ENCODE results near the gene CCL28. TPM values are rescaled to one million over a fixed set of nuclear protein-coding genes. Genes with fewer than 3 reads are reported as not detected.
"Not testable (repeated sequence)": the region's sequence is repeated elsewhere in the genome, so short reads cannot be mapped to it uniquely, and the experiment has no call there.

CCL28 gene
- total and polyA plus RNA-seq, 8 donors = 0.29 to 6.4 (median 0.55) TPM

DNA sequence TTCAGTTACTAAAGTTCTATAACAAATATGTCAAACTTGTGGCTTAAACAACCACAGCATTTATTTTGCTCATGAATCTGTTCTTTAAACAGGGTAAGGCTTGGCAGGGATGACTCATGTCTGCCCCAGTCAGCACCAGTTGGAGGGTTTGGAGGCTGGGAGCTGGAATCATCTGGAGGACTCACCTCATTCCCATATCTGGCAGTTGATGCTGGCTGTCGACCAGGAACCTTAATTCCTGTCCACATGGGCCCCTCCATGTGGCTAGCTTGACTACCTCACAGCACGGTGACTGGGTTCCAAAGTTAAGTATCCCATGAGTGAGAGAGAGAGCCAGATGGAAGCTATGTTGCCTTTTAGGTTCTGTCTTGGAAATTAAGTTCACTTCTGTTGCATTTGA lies 13.8 kb upstream of the CCL28 start:
- Histone ChIP-seq H3K36me3 (no peaks in the 10 kb centered on the region), H3K4me1 (no peaks in the 10 kb centered on the region), H3K27ac (no peak overlapping the region), H3K27me3 (no peaks in the 10 kb centered on the region), H3K4me3 (no peak overlapping the region), H3K9me3 (no peaks in the 10 kb centered on the region)
- intact Hi-C loops (cut with DNase I) = no loop called here
- DNase-seq (peak in 1 of 4 donors; percentile 46), ATAC-seq (peak; percentile 72)
- TF ChIP-seq, protein P1, sequence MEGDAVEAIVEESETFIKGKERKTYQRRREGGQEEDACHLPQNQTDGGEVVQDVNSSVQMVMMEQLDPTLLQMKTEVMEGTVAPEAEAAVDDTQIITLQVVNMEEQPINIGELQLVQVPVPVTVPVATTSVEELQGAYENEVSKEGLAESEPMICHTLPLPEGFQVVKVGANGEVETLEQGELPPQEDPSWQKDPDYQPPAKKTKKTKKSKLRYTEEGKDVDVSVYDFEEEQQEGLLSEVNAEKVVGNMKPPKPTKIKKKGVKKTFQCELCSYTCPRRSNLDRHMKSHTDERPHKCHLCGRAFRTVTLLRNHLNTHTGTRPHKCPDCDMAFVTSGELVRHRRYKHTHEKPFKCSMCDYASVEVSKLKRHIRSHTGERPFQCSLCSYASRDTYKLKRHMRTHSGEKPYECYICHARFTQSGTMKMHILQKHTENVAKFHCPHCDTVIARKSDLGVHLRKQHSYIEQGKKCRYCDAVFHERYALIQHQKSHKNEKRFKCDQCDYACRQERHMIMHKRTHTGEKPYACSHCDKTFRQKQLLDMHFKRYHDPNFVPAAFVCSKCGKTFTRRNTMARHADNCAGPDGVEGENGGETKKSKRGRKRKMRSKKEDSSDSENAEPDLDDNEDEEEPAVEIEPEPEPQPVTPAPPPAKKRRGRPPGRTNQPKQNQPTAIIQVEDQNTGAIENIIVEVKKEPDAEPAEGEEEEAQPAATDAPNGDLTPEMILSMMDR (IDR thresholded peaks at IDR 0.05) = no peak

DNA sequence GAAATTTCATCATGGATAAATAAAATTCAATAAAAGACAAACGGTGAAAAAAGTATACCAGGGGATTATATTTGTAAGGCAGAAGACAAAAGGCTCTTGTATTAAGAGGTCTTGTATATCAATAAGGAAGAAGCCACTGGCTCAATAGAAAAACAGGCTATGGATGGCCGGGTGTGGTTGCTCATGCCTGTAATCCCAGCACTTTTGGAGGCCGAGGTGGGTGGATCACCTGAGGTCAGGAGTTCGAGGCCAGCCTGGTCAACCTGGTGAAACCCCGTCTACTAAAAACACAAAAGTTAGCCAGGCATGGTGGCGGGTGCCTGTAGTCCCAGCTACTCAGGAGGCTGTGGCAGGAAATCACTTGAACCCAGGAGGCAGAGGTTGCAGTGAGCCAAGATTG lies 10.9 kb upstream of the CCL28 start:
- H3K27me3 ChIP-seq; DNase-seq; H3K9me3 ChIP-seq; H3K4me3 ChIP-seq; H3K36me3 ChIP-seq; ATAC-seq; H3K27ac ChIP-seq; intact Hi-C loops (cut with DNase I); H3K4me1 ChIP-seq: not testable (repeated sequence)

DNA sequence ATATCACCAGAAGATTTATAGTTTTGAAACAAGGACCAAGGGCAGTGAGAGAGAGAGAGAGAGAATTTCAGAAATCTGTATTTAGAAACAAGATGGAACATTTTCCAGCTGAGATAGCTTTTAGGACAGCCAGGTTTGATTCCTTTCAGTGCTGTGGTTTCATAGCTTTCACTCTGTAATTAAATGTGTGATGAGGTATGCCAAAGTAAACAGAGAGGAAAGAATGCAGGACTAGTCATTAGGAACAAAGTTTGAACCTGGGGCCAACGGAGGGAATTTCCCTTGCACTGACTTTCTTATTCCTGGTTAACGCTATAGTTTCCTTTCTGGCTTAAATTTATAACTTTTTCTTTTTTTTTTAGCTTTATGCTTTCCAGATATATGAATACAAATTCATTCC lies 10.0 kb upstream of the CCL28 start:
- TF ChIP-seq, protein P1 (IDR thresholded peaks at IDR 0.05) = no peak
- Histone ChIP-seq H3K36me3 (no peaks in the 10 kb centered on the region), H3K4me1 (no peaks in the 10 kb centered on the region), H3K27me3 (no peaks in the 10 kb centered on the region), H3K27ac (no peak overlapping the region), H3K4me3 (no peak overlapping the region), H3K9me3 (no peaks in the 10 kb centered on the region)
- no peak for DNase-seq
- intact Hi-C loops (cut with DNase I) = no loop called here
- ATAC-seq = peak; percentile 91

DNA sequence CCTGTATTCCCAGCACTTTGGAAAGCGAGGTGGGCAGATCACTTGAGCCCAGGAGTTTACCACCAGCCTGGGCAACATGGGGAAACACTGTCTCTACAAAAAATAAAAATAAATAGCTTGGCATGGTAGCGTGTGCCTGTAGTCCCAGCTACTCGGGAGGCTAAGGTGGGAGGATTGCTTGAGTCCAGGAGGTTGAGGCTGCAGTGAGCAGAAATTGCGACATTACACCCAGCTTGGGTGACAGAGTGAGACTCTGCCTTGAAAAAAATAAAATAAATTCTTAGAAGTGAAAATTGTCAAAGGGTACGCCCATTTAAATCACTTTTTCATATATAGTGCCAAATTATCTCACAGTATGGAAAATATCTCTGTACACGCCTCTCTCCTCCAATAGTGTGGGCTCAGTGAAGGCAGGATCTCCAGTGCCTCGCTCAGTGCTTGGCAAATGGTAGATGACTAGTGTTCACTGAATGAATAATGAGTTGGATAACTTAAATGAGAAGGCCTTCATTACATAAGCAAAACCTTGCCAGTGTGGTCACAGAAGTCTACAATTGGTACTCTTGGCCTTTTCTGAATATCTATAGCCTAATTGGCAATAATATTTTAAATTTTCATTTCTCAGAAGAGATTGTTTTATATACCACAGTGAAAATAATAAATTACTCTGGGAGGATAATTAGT lies 9.4 kb upstream of the CCL28 start:
- Histone ChIP-seq H3K4me3 (no peak overlapping the region), H3K4me1 (no peaks in the 10 kb centered on the region), H3K36me3 (no peaks in the 10 kb centered on the region), H3K27me3 (no peaks in the 10 kb centered on the region), H3K27ac (no peak overlapping the region), H3K9me3 (no peaks in the 10 kb centered on the region)
- intact Hi-C loops (cut with DNase I) = no loop called here
- TF ChIP-seq, protein P1 (IDR thresholded peaks at IDR 0.05) = no peak
- DNase-seq (no peak), ATAC-seq (no peak)

DNA sequence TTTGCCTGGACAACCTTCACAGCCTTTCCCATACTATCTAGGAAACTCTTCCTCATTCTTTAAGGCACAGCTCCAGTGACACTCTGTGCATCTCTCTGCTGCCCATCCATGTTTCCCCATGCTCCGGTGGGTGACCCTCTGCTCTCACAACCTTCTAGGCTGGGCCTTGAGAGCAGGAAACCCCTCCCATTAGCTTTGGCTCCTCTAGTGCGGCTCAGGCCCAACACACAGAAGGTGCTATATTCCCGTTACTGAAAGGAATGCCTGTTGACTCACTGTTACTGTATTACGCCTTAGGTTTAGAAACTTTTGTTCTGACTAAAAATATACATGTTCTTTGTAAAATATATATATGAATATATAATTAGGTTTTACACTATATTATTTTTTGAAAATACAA lies 8.1 kb upstream of the CCL28 start:
- DNase-seq (no peak), ATAC-seq (no peak)
- TF ChIP-seq, protein P1 (IDR thresholded peaks at IDR 0.05) = no peak
- intact Hi-C loops (cut with DNase I) = no loop called here
- H3K9me3 ChIP-seq = no peaks in the 10 kb centered on the region
- no peak overlapping the region for H3K4me3 ChIP-seq
- no peaks in the 10 kb centered on the region for H3K27me3 ChIP-seq
- H3K4me1 ChIP-seq = no peaks in the 10 kb centered on the region
- no peaks in the 10 kb centered on the region for H3K36me3 ChIP-seq
- H3K27ac ChIP-seq = no peak overlapping the region

DNA sequence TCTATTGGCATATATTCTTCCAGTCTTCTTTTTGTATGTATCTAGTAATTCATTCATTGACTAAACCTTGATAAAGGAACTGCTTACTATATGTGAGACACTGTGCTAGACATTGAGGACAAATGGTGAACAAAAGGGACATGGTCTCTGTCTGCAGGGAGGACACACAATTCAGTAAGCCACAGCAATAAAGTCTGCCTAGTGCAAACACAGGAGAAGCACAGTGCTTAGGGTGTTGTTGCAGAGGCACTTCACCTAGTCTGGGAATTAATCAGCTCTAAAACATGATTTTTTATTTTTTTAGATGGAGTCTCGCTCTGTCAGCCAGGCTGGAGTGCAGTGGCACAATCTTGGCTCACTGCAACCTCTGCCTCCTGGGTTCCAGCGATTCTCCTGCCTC lies 6.4 kb upstream of the CCL28 start:
- Histone ChIP-seq H3K4me1 (no peaks in the 10 kb centered on the region), H3K27me3 (no peaks in the 10 kb centered on the region), H3K36me3 (no peaks in the 10 kb centered on the region), H3K9me3 (no peaks in the 10 kb centered on the region), H3K27ac (no peak overlapping the region), H3K4me3 (no peak overlapping the region)
- TF ChIP-seq, protein P1 (IDR thresholded peaks at IDR 0.05) = no peak
- DNase-seq = no peak
- intact Hi-C loops (cut with DNase I) = no loop called here
- no peak for ATAC-seq

All from left lung (tissue), 10 donors.